Sigmoid colon (tissue), 7 donors: ENCODE measurements around the gene CLRN3. TPM values are rescaled to one million over a fixed set of nuclear protein-coding genes. Genes with fewer than 3 reads are reported as not detected.
A peak's percentile ranks its signal among the peaks of the same experiment; 100 is the strongest.

ENCODE experiments used
- DNase-seq: peaks from one replicate; pipeline ENCODE4 v3.0.0-alpha.2; 2019
- H3K27ac ChIP-seq, 4 donors: fragments of 200-600 bp; sonication (generic); one replicate each; pipeline ENCODE4 v1.5.1; 2016 to 2019; ENCODE audit warnings: mild to moderate bottlenecking in 1 of 4
- H3K27me3 ChIP-seq, 3 donors: fragments of 200-600 bp; sonication (generic); one replicate each; pipeline ENCODE4 v1.5.1; 2019; ENCODE audit warnings: mild to moderate bottlenecking in 1 of 3
- H3K36me3 ChIP-seq, 4 donors: fragments of 200-600 bp; sonication (generic); one replicate each; pipeline ENCODE4 v1.5.1; 2016 to 2019
- H3K4me1 ChIP-seq, 4 donors: fragments of 200-600 bp; sonication (generic); one replicate each; pipeline ENCODE4 v1.5.1; 2017 to 2019
- H3K4me3 ChIP-seq, 4 donors: fragments of 200-600 bp; sonication (generic); one replicate each; pipeline ENCODE4 v1.5.1; 2017 to 2019; ENCODE audit warnings: mild to moderate bottlenecking in 2 of 4, moderate library complexity in 1 of 4
- H3K9me3 ChIP-seq, 4 donors: fragments of 200-600 bp in 3 of 4; sonication (generic) in 3 of 4; one replicate each; pipeline versions ENCODE4 v1.5.1 to v1.6.1; 2013 to 2019
- EP300 ChIP-seq, 4 donors: sonication (generic); formaldehyde crosslinking; IDR thresholded peaks; one replicate each; pipeline ENCODE4 v1.6.1; 2017; ENCODE audit warnings: antibody characterized with exemption in 4 of 4
- POLR2A ChIP-seq, 2 donors: fragments of 450-650 bp; IDR thresholded peaks; one replicate each; pipeline ENCODE4 v1.6.1; 2016; ENCODE audit warnings: antibody characterized with exemption in 2 of 2, mild to moderate bottlenecking in 2 of 2, moderate library complexity in 2 of 2
- POLR2AphosphoS5 ChIP-seq, 4 donors: sonication (generic); formaldehyde crosslinking; IDR thresholded peaks; one replicate each; pipeline ENCODE4 v1.6.1; 2017; ENCODE audit warnings: antibody characterized with exemption in 4 of 4
- WGBS, 2 donors: extraction: QIAGEN DNeasy Blood & Tissue Kit; methylation state at CpG; one replicate each; pipeline ENCODE4 v1.1.7; 2013; 5-methylcytosine and 5-hydroxymethylcytosine counted together
- intact Hi-C: fragments of 100-400 bp; cut with DNase I; formaldehyde crosslinking; loops from one replicate; pipeline ENCODE4 v1.15.1; 2023
- polyA plus RNA-seq, 3 donors: library from polyadenylated mRNA; stranded (reverse); fragments of 200-250 nt; gene quantifications; one replicate each; pipeline ENCODE4 v1.2.3, GENCODE V29; 2013
- total RNA-seq, 4 donors: library from RNA; depleted of rRNA; stranded (reverse); fragments of >200 nt; gene quantifications; one replicate each; pipeline ENCODE4 v1.1.0, GENCODE V29; 2016
- TF ChIP-seq, protein P1 (sequence below), 4 experiments: fragments of 450-650 bp in 3 of 4; fragments of 200-600 bp in 1 of 4; IDR thresholded peaks; one replicate each; pipeline ENCODE4 v1.5.1; 2016 to 2019; ENCODE audit warnings: antibody characterized with exemption in 4 of 4, mild to moderate bottlenecking in 3 of 4, moderate library complexity in 2 of 4
- donor health status: healthy with polysubstance abuse.
- donor health status: Bipolar disorder and iron deficiency.
- donor health status: healthy.

The CLRN3 gene
- total and polyA plus RNA-seq, 7 donors = 37.8 to 88.9 (median 56.2) TPM; not detected in 4

GRCh38 chr10:127907411-127908105, 14.8 kb upstream of the CLRN3 start:
- DNase-seq = peak; percentile 78
- peak in 2 of 4 donors; percentile 20 to 37 for TF ChIP-seq POLR2AphosphoS5 (IDR thresholded peaks at IDR 0.05)
- no peak for TF ChIP-seq EP300 (IDR thresholded peaks at IDR 0.05)
- TF ChIP-seq, protein P1, sequence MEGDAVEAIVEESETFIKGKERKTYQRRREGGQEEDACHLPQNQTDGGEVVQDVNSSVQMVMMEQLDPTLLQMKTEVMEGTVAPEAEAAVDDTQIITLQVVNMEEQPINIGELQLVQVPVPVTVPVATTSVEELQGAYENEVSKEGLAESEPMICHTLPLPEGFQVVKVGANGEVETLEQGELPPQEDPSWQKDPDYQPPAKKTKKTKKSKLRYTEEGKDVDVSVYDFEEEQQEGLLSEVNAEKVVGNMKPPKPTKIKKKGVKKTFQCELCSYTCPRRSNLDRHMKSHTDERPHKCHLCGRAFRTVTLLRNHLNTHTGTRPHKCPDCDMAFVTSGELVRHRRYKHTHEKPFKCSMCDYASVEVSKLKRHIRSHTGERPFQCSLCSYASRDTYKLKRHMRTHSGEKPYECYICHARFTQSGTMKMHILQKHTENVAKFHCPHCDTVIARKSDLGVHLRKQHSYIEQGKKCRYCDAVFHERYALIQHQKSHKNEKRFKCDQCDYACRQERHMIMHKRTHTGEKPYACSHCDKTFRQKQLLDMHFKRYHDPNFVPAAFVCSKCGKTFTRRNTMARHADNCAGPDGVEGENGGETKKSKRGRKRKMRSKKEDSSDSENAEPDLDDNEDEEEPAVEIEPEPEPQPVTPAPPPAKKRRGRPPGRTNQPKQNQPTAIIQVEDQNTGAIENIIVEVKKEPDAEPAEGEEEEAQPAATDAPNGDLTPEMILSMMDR (IDR thresholded peaks at IDR 0.05) = no peak
- no peak for TF ChIP-seq POLR2A (IDR thresholded peaks at IDR 0.05)
- 1 to 5% methylated on average over 65 of the region's 65 CpGs for WGBS, 2 donors
- intact Hi-C loops = loop anchor here (1.0 to 2.0 kb wide), 2 partner anchors 104 to 161 kb away; no protein-coding TSS in a partner anchor
- peaks cover 0 to 22% (median 7%) of the 10 kb centered on the region in 3 donors for H3K27me3 ChIP-seq
- no peaks in the 10 kb centered on the region for H3K36me3 ChIP-seq
- H3K27ac ChIP-seq = peak overlapping the region; percentile 75 to 84 (median 79)
- no peaks in the 10 kb centered on the region for H3K9me3 ChIP-seq
- H3K4me3 ChIP-seq = peak overlapping the region; percentile 30 to 73 (median 64)
- H3K4me1 ChIP-seq = peaks cover 0 to 19% (median 13%) of the 10 kb centered on the region in 4 donors

GRCh38 chr10:127906548-127907377, 14.0 kb upstream of the CLRN3 start, which contains the start of gene PTPRE:
Gene PTPRE, plus strand, starts transcription at chr10:127907103. Its CDS starts 133,779 bp downstream, at chr10:128040882.
- WGBS, 2 donors = 5 to 7% methylated on average over 78 of the region's 78 CpGs
- Histone ChIP-seq H3K9me3 (no peaks in the 10 kb centered on the region), H3K36me3 (no peaks in the 10 kb centered on the region), H3K27ac (peak within 1 kb of the TSS; percentile 75 to 84 (median 79)), H3K27me3 (peaks cover 0 to 22% (median 7%) of the 10 kb centered on the region in 3 donors), H3K4me1 (peaks cover 0 to 19% (median 13%) of the 10 kb centered on the region in 4 donors), H3K4me3 (peak within 1 kb of the TSS; percentile 30 to 73 (median 64))
- peak; percentile 79 for DNase-seq
- peak in 1 of 2 donors; percentile 11 for TF ChIP-seq POLR2A (IDR thresholded peaks at IDR 0.05)
- TF ChIP-seq EP300 (IDR thresholded peaks at IDR 0.05) = no peak
- no peak for TF ChIP-seq POLR2AphosphoS5 (IDR thresholded peaks at IDR 0.05)
- TF ChIP-seq, protein P1 (IDR thresholded peaks at IDR 0.05) = peak in 3 of 4 experiments; percentile 39 to 72 (median 52)
- intact Hi-C loops = loop anchor here (1.0 to 2.0 kb wide), 2 partner anchors 105 to 162 kb away; no protein-coding TSS in a partner anchor

DNA sequence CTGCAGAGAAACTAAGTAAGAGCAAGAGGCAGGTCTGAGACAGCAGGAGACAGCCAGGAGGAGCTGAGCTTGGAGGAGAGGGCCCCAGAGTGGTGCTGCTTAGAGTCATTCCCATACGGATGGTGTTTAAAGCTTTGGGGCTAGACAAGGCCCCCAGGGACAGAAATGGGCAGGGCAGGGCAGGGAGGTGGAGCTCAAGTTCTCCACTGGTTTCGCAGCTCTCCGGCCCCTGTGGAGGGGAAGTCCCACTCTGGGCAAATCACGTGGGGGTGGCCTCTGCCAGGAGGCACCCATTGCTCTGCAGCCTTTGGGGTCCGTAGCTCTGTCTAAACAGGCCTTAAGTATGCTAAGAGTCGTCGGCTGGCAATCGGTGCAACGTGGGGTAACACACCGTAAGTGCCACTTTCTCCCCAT, 13.1 kb upstream of the CLRN3 start:
- TF ChIP-seq POLR2AphosphoS5 (IDR thresholded peaks at IDR 0.05) (no peak), POLR2A (IDR thresholded peaks at IDR 0.05) (no peak), EP300 (IDR thresholded peaks at IDR 0.05) (no peak)
- TF ChIP-seq, protein P1 (IDR thresholded peaks at IDR 0.05) = no peak
- intact Hi-C loops = loop anchor here (2.0 kb wide), 1 partner anchor 163 kb away; no protein-coding TSS in a partner anchor
- Histone ChIP-seq H3K9me3 (no peaks in the 10 kb centered on the region), H3K4me1 (peaks cover 0 to 19% (median 13%) of the 10 kb centered on the region in 4 donors), H3K27me3 (peaks cover 0 to 22% (median 7%) of the 10 kb centered on the region in 3 donors), H3K36me3 (no peaks in the 10 kb centered on the region), H3K4me3 (no peak overlapping the region), H3K27ac (no peak overlapping the region)
- peak; percentile 56 for DNase-seq
- WGBS, 2 donors = 88 to 89% methylated on average over 10 of the region's 10 CpGs

GRCh38 chr10:127905001-127905847, 12.5 kb upstream of the CLRN3 start:
- TF ChIP-seq POLR2AphosphoS5 (IDR thresholded peaks at IDR 0.05) (no peak), EP300 (IDR thresholded peaks at IDR 0.05) (no peak), POLR2A (IDR thresholded peaks at IDR 0.05) (no peak)
- TF ChIP-seq, protein P1 (IDR thresholded peaks at IDR 0.05) = no peak
- peak; percentile 58 for DNase-seq
- peaks cover 0 to 22% (median 7%) of the 10 kb centered on the region in 3 donors for H3K27me3 ChIP-seq
- H3K36me3 ChIP-seq = no peaks in the 10 kb centered on the region
- H3K27ac ChIP-seq = no peak overlapping the region
- peaks cover 0 to 19% (median 13%) of the 10 kb centered on the region in 4 donors for H3K4me1 ChIP-seq
- intact Hi-C loops = no loop called here
- 82 to 87% methylated on average over 14 of the region's 14 CpGs for WGBS, 2 donors
- no peak overlapping the region for H3K4me3 ChIP-seq
- H3K9me3 ChIP-seq = no peaks in the 10 kb centered on the region
